ENCODE results near the gene ANKRD23. TPM values are rescaled to one million over a fixed set of nuclear protein-coding genes. Genes with fewer than 3 reads are reported as not detected.

The ANKRD23 gene
- polyA plus RNA-seq, 1 donor from 2014 or later, result 12.1 TPM

DNA sequence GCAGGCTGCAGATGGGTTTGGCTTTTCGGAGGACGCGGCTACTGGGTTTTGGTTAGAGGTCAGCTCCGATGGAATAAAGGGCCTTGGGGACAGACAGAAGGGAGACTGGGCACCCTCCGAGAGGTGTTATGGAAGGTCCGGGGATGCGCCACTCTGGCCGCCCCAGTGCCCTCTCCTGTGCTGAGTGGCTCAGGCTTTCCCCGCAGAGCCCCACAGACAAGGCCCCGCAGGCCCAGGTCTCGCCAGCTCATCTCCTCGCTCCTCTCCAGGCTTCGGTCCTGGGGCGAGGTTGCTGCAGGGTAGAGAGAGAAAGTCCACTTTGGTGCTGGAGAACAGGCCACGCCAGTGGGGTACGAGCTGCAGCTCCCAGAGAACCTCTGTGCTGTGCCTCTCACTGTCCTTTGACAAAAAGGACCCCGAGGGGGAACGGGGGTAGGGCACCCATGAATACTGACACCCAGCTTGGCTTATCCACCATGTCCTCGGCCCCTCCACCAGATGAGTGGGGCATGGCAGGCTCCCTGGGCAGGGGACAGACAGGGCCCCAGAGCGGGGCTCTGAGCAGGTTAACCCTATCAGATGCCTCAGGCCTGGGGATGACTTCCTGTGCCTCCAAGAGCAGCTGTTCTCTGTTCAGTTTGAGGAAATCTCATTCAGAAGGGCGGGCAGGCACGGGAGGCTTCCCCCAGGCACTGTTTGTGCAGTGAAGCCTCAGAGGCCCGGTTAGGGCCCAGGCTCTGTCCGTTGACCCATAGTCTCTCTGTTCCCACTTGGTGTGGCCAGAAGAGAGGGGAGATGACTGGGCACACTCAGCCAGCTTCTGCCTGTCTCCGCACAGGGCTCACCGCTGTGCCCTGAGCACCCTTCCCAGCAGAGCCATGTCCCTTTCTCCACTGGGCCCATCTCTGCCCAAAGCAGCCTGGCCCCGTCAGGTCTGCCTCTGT, 43.5 kb downstream of the ANKRD23 start:
- no peak for TF ChIP-seq SMC3 (conservative IDR thresholded peaks at IDR 0.05; ENCODE audit: poor library complexity)
- no peak for TF ChIP-seq MXI1 (conservative IDR thresholded peaks at IDR 0.05; ENCODE audit: poor library complexity, severe bottlenecking)
- no peak for TF ChIP-seq TAF1 (IDR thresholded peaks at IDR 0.05; ENCODE audit: low read depth)
- no peak for TF ChIP-seq POLR2AphosphoS5 (IDR thresholded peaks at IDR 0.05)
- TF ChIP-seq EP300 (conservative IDR thresholded peaks at IDR 0.05; ENCODE audit: poor library complexity, severe bottlenecking), result no peak
- TF ChIP-seq, protein P1, sequence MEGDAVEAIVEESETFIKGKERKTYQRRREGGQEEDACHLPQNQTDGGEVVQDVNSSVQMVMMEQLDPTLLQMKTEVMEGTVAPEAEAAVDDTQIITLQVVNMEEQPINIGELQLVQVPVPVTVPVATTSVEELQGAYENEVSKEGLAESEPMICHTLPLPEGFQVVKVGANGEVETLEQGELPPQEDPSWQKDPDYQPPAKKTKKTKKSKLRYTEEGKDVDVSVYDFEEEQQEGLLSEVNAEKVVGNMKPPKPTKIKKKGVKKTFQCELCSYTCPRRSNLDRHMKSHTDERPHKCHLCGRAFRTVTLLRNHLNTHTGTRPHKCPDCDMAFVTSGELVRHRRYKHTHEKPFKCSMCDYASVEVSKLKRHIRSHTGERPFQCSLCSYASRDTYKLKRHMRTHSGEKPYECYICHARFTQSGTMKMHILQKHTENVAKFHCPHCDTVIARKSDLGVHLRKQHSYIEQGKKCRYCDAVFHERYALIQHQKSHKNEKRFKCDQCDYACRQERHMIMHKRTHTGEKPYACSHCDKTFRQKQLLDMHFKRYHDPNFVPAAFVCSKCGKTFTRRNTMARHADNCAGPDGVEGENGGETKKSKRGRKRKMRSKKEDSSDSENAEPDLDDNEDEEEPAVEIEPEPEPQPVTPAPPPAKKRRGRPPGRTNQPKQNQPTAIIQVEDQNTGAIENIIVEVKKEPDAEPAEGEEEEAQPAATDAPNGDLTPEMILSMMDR (IDR thresholded peaks at IDR 0.05; ENCODE audit: poor library complexity, severe bottlenecking), result no peak
- no peak for TF ChIP-seq EZH2 (IDR thresholded peaks at IDR 0.05; ENCODE audit: borderline replicate concordance, insufficient read depth, low read length, poor library complexity, severe bottlenecking)
- TF ChIP-seq, protein P2, sequence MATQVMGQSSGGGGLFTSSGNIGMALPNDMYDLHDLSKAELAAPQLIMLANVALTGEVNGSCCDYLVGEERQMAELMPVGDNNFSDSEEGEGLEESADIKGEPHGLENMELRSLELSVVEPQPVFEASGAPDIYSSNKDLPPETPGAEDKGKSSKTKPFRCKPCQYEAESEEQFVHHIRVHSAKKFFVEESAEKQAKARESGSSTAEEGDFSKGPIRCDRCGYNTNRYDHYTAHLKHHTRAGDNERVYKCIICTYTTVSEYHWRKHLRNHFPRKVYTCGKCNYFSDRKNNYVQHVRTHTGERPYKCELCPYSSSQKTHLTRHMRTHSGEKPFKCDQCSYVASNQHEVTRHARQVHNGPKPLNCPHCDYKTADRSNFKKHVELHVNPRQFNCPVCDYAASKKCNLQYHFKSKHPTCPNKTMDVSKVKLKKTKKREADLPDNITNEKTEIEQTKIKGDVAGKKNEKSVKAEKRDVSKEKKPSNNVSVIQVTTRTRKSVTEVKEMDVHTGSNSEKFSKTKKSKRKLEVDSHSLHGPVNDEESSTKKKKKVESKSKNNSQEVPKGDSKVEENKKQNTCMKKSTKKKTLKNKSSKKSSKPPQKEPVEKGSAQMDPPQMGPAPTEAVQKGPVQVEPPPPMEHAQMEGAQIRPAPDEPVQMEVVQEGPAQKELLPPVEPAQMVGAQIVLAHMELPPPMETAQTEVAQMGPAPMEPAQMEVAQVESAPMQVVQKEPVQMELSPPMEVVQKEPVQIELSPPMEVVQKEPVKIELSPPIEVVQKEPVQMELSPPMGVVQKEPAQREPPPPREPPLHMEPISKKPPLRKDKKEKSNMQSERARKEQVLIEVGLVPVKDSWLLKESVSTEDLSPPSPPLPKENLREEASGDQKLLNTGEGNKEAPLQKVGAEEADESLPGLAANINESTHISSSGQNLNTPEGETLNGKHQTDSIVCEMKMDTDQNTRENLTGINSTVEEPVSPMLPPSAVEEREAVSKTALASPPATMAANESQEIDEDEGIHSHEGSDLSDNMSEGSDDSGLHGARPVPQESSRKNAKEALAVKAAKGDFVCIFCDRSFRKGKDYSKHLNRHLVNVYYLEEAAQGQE (IDR thresholded peaks at IDR 0.05; ENCODE audit: borderline replicate concordance), result no peak
- no peak for TF ChIP-seq RAD21 (conservative IDR thresholded peaks at IDR 0.05)

DNA sequence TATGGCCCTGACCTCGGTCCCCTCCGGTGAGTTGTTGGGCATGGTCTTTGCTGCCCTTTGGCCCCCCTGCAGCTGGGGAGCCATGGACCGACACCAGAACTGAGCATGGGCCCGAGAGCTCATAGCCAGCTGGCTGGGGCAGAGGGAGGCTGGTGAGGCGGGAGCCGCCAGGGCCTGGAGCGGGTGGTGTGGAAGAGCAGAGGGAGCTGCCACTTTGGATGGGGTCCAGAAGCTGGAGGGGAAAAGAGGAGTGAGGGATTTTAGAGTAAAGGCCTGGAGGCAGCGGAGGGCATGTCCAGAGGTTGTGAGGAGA, 44.2 kb downstream of the ANKRD23 start:
- TF ChIP-seq RAD21 (conservative IDR thresholded peaks at IDR 0.05), result no peak
- TF ChIP-seq EP300 (conservative IDR thresholded peaks at IDR 0.05; ENCODE audit: poor library complexity, severe bottlenecking), result no peak
- H3K36me3 ChIP-seq (ENCODE audit: insufficient read depth, low read length), result no peaks in the 10 kb centered on the region

More for the DNA sequence above, 43.5 kb downstream of the ANKRD23 start:
- Histone ChIP-seq H3F3A (ENCODE audit: insufficient read depth, low read length, poor library complexity, severe bottlenecking) (no peaks in the 10 kb centered on the region), H3K4me2 (ENCODE audit: low read length) (no peak overlapping the region), H3K79me2 (replicated peaks; ENCODE audit: insufficient read depth, low read length) (no peaks in the 10 kb centered on the region), H2AFZ (ENCODE audit: low read depth, low read length) (no peak overlapping the region), H3K27ac (ENCODE audit: low read length) (no peak overlapping the region), H3K36me3 (ENCODE audit: insufficient read depth, low read length) (no peaks in the 10 kb centered on the region), H3K4me3 (ENCODE audit: low read length) (no peak overlapping the region), H4K20me1 (ENCODE audit: insufficient read depth) (no peaks in the 10 kb centered on the region), H3K27me3 (ENCODE audit: insufficient read depth, low read depth, low read length) (no peaks in the 10 kb centered on the region), H3K9me3 (ENCODE audit: low read length) (no peaks in the 10 kb centered on the region), H3K9me2 (ENCODE audit: insufficient read depth, low read length) (no peaks in the 10 kb centered on the region), H3K9ac (ENCODE audit: low read length) (no peak overlapping the region)

More for the DNA sequence above, 44.2 kb downstream of the ANKRD23 start:
- Histone ChIP-seq H4K20me1 (ENCODE audit: insufficient read depth) (no peaks in the 10 kb centered on the region), H3F3A (ENCODE audit: insufficient read depth, low read length, poor library complexity, severe bottlenecking) (no peaks in the 10 kb centered on the region), H3K79me2 (replicated peaks; ENCODE audit: insufficient read depth, low read length) (no peaks in the 10 kb centered on the region), H3K27me3 (ENCODE audit: insufficient read depth, low read depth, low read length) (no peaks in the 10 kb centered on the region), H3K4me3 (ENCODE audit: low read length) (no peak overlapping the region), H3K9ac (ENCODE audit: low read length) (no peak overlapping the region), H3K9me3 (ENCODE audit: low read length) (no peaks in the 10 kb centered on the region), H3K9me2 (ENCODE audit: insufficient read depth, low read length) (no peaks in the 10 kb centered on the region), H2AFZ (ENCODE audit: low read depth, low read length) (no peak overlapping the region), H3K4me2 (ENCODE audit: low read length) (no peak overlapping the region), H3K27ac (ENCODE audit: low read length) (no peak overlapping the region)
